LNCAP (cell line): ENCODE measurements around the gene BAAT.

ENCODE experiments used
- TF ChIP-seq, protein P1 (sequence below): fragments of 450-650 bp; IDR thresholded peaks from 2 replicates; pipeline ENCODE4 v1.5.1; 2017; ENCODE audit warnings: mild to moderate bottlenecking

BAAT gene

DNA sequence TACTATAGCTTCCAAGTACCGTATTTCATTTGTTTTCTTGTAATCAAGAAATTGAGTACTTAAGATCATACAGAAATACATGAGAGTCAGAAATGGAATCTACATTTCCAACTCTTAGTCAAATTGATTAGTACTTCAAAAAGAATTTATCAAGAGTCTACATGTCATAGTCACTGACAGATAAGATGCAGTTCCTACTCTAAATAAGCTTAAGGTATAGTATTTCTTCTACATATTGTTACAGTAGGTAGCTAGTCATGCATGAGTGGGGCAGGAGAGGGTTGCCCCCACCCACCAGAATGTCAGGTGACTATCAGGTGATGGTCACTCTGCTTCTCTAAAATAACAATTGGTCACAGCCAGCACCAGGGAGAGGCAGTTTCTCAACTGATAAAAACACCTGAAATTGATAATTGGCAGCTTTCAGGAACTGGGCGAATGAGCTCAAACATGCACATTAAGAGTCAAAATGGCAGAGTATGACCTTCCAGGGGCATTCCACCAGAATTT is 2.9 kb downstream of the BAAT start:
- TF ChIP-seq, protein P1, sequence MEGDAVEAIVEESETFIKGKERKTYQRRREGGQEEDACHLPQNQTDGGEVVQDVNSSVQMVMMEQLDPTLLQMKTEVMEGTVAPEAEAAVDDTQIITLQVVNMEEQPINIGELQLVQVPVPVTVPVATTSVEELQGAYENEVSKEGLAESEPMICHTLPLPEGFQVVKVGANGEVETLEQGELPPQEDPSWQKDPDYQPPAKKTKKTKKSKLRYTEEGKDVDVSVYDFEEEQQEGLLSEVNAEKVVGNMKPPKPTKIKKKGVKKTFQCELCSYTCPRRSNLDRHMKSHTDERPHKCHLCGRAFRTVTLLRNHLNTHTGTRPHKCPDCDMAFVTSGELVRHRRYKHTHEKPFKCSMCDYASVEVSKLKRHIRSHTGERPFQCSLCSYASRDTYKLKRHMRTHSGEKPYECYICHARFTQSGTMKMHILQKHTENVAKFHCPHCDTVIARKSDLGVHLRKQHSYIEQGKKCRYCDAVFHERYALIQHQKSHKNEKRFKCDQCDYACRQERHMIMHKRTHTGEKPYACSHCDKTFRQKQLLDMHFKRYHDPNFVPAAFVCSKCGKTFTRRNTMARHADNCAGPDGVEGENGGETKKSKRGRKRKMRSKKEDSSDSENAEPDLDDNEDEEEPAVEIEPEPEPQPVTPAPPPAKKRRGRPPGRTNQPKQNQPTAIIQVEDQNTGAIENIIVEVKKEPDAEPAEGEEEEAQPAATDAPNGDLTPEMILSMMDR = no peak

DNA sequence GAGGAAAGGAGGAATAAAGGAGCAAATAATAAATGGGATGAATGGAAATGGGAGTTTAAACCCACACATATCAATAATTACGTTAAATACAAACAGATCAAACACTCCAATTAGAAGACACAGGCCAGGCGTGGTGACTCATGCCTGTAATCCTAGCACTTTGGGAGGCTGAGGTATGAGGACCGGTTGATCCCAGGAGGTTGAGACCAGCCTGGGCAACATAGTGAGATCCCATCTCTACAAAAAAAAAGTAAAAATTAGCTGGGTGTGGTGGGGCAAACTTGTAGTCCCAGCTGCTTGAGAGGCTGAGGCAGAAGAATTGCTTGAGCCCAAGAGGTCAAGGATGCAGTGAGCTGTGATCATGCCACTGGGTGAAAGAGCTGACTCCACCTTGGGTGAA is 3.7 kb downstream of the BAAT start:
- TF ChIP-seq, protein P1 = no peak

DNA sequence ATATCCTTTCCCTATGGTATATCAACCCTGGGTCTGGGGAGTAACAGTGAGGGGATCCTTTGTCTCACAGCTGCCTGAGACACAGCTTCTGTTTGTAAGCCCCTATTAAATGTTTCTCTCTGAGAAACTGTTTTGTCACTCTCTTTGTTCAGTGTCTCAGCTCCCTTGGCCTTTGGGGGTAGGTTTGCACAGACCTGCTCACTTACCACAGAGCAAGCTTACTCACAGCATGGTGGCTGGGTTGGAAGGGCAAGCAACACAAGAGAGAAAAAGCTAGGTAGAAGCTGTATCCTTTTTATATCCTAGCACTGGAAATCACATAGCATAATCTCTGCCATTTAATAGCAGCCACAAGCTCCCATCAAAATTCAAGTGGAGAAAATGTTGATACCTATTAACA is 4.5 kb downstream of the BAAT start:
- TF ChIP-seq, protein P1 = no peak

DNA sequence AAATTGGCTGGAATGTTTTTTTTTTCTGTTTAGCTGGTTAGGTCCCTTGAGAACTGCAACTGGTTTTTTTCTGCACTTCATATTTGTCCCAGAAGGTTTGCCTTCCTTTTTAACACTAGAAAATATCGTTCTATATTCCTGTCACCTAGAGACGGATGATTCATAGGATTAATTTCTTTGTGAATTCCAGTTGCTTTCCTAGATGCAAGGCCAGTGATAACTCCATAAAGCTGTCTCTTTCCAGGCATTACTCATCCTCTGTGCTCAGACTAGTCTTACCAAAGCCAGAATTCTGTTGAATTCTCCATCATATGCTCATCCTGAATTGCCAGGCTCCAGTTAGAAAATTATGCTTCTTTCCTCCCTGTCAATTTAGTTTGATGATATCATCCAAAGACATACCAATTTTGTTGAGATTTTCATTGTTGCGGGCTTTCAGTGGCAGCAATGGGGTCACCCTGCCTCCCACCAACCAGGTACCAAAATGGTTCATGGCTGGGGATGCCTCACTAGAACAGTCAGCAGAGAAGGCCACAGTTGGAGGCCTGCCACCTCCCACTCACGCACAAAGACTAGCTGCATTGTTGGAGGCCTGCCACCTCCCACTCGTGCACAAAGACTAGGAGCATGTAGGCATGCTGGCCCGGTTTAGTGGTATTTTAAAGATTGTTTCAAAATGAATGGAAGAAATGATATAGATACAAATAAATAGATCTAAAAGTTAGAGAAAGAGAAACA is 8.5 kb downstream of the BAAT start:
- TF ChIP-seq, protein P1 = no peak

DNA sequence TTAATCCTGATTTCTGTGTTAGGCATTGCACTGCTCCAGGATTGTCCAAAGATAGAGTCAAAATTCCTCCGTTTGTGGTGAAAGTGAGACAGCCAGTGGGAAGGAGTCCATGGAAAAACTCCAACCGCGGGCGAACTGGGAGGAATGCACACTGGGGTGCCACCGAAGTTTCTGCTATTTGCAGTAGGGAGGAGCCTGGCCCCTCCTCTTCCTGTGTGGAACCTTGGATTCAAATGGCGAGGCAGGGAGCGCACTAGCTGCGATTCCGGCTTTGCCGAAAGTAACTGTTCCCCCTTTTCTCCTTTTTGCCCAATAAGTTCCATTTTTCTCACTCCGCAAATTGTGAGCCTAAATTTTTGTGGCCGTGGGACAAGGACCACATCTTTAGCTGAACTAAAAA is 9.3 kb downstream of the BAAT start:
- TF ChIP-seq, protein P1 = no peak

DNA sequence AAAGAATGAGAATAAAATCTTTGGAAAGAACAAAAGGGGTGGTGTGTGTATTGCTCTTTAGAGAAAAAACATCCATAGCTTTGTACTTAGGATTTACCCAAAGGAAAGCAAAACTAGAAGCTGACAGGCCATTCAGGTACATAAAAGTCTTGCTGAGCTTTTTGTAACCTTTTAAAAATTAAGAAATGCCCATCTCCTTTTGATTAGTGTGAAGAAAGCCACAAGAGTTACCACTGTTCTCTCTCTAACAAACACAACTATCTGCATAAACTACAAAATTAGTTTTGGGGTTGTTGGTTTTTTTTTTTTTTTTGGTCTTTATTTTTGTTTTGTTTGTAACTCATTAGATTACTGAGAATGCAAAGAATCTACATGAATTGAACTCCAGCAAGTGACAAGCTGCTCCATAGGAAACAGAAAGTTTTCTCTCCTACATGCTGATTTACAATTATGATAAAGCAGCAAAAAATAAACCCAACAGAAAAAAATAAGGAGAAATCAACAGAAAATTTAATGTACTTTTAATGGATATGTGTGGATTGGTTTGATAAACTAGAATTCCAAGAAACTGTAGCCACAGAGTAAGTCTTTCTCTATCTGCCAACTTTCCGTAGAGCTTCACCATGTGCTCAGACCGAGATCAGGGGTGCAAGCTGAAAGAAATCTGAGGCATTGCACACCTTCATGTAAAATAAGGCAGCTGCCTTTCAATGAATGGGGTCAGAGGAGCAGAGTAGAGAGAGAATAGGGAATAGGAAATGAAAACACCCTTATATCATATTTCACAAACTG is 12.3 kb downstream of the BAAT start:
- TF ChIP-seq, protein P1 = no peak

DNA sequence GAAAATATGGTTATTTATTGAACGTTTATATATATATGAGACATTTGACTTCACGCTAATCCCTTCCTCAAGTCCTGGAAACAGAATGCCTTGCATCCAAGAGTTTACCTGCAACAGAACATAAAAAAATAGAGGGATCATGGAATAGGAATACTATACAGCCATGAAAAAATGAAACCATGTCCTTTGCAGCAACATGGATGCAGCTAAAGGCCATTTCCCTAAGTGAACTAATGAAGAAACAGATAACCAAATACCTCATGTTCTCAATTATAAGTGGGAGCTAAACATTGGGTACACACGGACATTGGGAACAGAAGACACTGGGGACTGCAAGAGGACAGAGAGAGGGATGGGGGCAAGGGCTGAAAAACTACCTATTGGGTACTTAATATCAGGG is 13.0 kb downstream of the BAAT start:
- TF ChIP-seq, protein P1 = no peak
